Measurements from ENCODE around the gene GARIN5A.

DNA sequence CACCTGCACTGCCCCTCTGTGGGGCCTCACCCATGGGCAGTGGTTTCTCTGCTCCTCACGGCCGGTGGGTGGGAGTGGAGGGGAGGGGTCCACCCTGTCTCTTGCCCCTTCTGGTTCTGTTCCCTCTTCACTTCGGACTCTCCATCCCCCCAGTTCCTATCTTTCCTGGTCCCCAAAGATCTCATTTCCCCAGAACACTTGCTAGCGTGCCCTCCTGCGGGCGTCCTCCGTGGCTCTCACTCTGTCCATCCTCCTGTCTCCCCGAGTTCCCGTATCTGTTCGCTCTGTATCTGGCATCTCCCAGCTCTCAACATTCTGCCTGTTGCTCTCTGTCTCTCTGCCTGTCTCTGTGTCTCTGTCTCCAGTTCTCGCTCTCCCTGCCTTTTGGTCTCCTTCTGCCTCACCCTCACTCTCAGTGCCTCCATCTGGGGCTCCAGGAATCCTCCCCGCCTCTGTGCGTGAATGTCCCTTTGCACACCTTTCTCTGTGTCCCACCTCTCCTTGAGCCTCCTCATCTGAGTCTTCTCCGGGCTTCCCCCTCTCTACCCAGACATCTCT, 57.5 kb downstream of the GARIN5A start:
- TF ChIP-seq POLR2A (IDR thresholded peaks at IDR 0.05) (no peak), EP300 (IDR thresholded peaks at IDR 0.05) (no peak), POLR2AphosphoS5 (IDR thresholded peaks at IDR 0.05) (no peak)
- TF ChIP-seq, protein P1, sequence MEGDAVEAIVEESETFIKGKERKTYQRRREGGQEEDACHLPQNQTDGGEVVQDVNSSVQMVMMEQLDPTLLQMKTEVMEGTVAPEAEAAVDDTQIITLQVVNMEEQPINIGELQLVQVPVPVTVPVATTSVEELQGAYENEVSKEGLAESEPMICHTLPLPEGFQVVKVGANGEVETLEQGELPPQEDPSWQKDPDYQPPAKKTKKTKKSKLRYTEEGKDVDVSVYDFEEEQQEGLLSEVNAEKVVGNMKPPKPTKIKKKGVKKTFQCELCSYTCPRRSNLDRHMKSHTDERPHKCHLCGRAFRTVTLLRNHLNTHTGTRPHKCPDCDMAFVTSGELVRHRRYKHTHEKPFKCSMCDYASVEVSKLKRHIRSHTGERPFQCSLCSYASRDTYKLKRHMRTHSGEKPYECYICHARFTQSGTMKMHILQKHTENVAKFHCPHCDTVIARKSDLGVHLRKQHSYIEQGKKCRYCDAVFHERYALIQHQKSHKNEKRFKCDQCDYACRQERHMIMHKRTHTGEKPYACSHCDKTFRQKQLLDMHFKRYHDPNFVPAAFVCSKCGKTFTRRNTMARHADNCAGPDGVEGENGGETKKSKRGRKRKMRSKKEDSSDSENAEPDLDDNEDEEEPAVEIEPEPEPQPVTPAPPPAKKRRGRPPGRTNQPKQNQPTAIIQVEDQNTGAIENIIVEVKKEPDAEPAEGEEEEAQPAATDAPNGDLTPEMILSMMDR (IDR thresholded peaks at IDR 0.05) = no peak
